GM10266 (cell line): ENCODE data around the gene LRRC3C.
A peak's percentile ranks its signal among the peaks of the same experiment; 100 is the strongest.

Experiments used
- DNase-seq: peaks from one replicate; pipeline ENCODE4 v3.0.0; 2012; ENCODE audit errors: extremely low spot score
- TF ChIP-seq, protein P1 (sequence below): IDR thresholded peaks from 2 replicates; pipeline ENCODE4 v1.5.1; 2012; ENCODE audit warnings: mild to moderate bottlenecking, low read depth; ENCODE audit not compliant: control insufficient read depth, insufficient read depth; ENCODE audit errors: missing control alignments

The LRRC3C gene

DNA sequence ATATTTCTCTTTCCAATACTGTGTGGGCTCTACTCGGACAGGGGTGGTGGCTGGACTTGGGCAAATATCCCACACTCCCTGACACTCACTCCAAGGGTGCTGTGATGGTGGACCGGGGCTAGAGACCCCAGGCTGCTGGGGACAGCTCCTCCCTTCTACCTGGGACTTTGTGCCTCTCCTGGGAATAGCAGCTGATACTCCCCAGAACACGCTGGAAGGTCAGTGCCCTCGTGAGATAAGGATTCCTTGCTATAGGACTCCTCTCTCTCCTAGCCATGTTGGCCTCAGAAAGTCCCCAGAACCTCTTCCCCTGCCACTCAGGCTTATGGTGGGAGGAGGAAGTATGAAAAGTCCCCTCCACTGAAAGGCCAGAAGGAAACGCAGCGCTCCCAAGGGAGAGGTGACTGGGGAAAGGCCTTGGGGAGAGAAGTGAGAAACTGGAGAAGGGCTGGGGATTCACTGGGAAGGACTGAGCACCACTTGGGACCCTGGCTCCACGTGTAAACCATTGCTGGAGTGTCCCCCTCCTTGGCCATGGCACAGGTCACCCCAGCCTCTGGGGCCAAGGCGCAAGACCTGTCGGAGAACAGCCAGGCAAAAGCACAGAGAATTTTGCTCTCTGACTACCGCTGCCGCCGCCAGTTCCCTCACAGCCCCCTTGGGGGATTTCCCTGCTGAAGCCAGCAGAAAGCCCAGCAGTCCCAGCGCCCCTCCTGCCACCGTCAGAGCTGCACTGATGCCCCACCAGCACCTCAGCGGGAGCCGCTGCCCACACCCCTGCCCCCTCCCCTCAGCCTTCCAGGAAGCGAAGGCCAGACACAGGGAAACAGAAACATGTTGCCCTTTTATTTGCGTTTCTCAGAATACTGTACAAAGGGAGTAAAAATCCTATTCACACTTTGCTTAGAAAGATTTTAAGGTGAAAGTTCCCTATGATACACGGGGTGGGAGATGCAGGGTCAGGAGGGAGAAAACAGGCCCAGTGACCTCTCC is 7.0 kb upstream of the LRRC3C start:
- TF ChIP-seq, protein P1, sequence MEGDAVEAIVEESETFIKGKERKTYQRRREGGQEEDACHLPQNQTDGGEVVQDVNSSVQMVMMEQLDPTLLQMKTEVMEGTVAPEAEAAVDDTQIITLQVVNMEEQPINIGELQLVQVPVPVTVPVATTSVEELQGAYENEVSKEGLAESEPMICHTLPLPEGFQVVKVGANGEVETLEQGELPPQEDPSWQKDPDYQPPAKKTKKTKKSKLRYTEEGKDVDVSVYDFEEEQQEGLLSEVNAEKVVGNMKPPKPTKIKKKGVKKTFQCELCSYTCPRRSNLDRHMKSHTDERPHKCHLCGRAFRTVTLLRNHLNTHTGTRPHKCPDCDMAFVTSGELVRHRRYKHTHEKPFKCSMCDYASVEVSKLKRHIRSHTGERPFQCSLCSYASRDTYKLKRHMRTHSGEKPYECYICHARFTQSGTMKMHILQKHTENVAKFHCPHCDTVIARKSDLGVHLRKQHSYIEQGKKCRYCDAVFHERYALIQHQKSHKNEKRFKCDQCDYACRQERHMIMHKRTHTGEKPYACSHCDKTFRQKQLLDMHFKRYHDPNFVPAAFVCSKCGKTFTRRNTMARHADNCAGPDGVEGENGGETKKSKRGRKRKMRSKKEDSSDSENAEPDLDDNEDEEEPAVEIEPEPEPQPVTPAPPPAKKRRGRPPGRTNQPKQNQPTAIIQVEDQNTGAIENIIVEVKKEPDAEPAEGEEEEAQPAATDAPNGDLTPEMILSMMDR: no peak
- DNase-seq: peak; percentile 53

GRCh38 chr17:39921323-39921722 is 6.2 kb upstream of the LRRC3C start:
- TF ChIP-seq, protein P1: no peak

GRCh38 chr17:39922006-39922405 is 5.5 kb upstream of the LRRC3C start:
- TF ChIP-seq, protein P1: no peak
- no peak for DNase-seq

More at GRCh38 chr17:39921323-39921722, 6.2 kb upstream of the LRRC3C start:
- no peak for DNase-seq

DNA sequence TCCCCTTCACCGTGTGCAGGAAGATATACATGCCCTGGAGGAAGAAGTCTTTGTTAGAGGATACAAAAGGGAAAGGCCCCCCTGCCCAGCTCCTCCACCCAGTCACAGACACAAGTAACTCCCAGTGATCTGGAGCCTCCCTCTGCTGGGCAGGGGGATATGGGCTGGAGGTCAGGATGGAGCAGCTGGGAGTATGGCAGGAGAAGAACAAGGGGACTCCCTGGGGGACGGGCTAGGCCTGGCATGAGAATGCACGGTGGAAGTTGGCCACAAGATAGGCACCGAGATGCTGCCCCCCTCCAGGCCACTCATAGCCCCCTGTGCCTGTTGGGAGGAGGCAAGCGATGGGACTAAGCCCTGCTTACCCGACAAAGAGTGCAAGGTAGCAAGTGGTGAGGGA is 4.3 kb upstream of the LRRC3C start:
- DNase-seq: no peak
- TF ChIP-seq, protein P1: no peak

- TF ChIP-seq, protein P1: peak; percentile 12
- no peak for DNase-seq
These were observed 3.5 kb upstream of the LRRC3C start for GRCh38 chr17:39923836-39924690.

DNA sequence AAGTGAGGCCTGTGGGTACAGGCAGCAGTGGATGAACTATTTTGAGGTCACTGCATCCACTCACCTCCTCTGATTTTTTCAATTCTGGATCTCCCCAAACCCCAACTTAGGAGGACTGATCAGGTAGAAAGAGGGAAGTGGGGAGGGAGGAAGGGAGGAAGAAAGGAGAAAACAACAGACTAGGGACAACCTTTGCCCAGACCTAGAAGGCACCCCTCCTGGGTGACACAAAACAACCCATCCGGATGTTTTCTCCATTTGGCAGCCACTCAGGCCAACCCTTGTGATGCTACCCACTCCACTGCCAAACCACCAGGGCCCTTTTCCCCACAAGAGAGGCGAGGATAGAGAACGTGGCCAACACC is 2.9 kb upstream of the LRRC3C start:
- TF ChIP-seq, protein P1: no peak
- no peak for DNase-seq
